ENCODE data around the gene PHLDB1.

PHLDB1 gene

DNA sequence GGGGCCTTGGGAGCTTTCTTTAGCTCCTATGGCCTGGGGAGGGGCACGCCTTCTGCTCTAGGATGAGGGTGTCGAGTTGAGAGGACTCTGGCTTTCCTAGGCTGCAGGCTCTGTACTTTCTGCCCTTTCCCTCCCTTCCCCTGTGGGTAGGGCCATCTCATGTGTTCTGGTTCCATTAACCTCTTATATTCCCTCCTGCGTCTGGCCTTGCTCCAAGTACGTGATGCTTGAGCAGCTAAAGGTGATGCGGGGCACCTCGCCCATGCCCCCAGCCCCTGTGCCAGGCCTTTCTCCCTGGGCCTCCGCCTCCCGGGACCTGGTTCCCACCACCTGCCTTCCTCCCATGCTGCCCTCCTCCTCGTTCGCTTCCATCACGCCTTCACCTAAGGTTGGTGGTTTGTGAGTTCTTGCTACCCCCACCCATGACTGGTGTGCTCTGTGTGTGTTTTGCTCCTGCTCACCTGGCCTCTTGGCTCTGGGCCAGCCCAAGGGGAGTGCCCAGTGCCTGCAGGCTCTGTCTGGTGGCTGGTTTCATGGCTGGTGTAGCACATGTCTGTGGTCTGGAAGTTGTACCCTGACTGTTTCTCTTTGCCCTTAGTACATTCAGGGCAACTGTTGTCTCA lies 34.1 kb downstream of the PHLDB1 start:
- peak; percentile 40 for DNase-seq

DNA sequence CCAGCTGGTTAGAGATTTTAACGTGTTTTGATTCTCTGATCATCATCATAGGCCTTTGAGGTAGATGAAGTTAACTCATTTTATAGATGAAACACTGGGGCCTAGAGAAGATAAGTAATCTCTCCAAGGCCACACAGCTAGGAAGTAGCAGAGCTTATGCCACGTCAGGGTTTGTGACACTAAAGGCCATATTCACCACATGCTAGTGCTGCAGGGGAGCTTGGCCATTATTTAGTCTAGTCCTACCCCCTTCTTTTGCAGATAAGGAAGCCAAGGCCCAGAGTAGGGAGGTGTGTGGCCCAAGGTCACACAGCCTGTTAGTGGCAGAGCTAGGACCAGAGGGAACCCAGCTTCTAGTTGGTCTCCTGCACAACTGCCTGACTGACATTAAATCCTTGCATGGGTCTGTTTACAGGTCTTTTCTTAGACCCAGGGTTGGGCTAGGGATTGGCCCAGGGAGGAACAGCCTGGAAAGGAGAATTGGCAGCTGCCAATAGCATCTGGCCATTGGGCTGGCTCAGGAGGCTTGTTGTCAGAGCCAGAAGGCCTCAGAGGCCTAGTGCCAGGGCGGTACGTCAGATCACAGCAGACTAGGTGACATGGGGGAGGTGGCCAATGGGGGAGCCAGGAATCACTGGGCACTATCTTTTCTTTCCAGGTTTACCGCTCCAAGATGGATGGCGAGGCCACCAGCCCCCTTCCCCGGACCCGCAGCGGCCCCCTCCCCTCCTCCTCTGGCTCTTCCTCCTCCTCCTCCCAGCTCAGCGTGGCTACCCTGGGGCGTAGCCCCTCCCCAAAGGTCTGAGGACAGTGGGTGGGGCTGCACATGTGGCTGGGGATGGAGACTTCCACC lies 36.0 kb downstream of the PHLDB1 start:
- no peak for DNase-seq

DNA sequence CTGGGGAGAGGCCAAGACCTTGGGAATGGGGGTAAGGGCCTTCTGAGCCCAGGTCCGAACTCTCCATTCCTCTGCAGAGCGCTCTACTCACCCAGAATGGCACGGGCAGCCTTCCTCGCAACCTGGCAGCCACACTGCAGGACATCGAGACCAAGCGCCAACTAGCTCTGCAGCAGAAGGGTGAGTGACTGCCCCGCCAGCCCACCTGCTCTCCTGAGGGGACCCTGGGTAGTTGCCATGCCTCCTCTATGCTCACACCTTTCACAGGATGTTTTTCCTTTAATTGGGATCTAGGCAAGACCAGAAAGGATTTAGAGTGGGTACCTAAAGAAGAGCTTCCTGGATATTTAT lies 36.6 kb downstream of the PHLDB1 start:
- no peak for DNase-seq

DNA sequence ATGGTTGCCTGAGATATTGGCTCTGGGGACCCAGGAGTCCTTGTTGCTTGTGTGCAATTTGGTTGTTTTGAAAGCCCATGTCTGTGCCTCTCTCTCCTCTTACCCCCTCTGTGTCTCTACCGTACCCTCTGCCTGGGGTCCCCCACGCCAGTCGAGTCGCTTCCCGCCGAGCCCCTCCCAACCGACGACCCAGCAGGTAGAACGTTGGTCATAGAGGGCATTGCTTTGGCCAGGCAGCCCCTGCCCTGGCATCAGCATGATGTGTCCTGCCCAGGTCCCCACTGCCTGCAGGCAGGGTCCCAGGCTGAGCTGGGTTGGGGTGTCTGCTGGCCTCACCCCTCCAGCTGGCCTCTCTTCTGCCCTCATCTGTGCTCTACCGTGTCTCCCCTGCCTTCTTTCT lies 37.1 kb downstream of the PHLDB1 start:
- no peak for DNase-seq

DNA sequence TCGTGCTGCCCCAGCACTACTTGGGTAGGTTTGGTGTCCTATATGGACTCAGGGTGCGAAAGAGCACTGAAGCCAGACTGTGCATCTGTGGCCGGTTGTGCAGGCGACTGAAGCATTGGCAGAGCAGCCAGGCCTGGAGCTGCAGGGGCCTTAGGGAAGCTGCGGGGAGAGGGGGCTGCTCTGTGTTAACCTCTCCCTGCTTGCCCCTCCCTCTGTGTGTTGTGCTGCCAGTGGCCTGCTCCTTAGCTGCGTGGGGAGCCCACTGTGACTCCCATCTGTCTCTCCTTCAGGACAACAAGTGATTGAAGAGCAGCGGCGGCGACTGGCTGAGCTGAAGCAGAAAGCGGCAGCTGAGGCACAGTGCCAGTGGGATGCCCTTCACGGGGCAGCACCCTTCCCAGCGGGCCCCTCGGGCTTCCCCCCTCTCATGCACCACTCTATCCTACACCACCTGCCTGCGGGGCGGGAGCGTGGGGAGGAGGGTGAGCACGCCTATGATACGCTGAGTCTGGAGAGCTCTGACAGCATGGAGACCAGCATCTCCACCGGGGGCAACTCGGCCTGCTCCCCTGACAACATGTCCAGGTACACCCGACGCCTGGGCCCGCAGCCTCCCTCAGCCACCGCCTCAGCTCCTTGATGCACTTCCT lies 37.8 kb downstream of the PHLDB1 start:
- DNase-seq: no peak

DNA sequence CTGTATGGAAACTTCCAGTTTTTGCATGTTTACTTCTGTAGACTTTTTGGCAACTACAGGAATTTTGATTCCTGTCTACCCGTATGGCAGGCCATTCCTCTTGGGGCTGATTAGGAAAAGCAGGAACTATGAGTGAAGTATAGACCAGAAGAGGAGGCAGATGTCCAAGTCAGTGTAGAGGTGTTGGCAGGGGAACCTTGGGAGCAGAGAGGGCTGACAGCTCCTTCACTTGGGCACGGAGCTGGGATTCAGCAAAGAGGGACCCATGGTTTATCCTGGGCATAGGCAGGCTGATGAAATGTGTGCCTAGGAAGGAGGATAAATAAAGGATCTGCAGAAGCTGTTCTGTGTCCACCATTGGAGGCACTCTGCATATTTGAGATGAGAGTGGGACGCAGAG lies 39.0 kb downstream of the PHLDB1 start:
- no peak for DNase-seq

DNA sequence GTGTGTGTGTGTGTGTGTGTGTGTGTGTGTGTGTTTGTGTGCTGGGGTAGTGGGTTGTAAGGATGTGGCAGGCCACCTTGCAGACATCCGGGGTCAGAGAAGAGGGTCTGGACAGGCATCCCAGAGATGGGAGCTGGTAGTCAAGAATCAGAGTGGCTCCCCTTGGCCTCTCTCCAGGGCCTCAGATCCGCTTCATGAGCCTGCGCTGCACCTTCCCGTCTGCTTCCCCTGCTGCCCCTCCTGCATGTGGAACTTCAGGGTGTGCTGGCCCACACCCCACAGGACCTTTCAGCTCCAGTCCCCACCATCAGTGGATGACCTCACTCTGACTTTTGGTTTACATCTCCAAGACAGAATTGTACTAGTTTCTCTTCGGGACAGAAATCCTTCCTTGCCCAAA lies 40.9 kb downstream of the PHLDB1 start:
- no peak for DNase-seq

DNA sequence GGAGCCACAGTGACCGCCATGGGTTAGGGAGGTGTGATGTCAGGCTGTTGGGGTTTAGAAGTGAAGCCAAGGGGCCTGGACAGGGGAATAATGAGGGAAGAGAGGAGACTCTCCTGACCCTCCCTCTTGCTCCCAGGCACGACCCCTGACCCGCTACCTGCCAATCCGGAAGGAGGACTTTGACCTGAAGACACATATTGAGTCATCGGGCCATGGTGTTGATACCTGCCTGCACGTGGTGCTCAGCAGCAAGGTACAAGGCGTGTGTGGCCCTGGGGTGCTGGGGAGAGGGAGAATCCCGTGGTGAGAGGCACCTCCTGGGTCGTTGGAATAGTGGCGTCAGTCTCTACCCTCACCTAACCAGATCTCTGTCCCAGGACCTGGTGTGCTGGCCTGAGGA lies 42.5 kb downstream of the PHLDB1 start:
- no peak for DNase-seq

DNA sequence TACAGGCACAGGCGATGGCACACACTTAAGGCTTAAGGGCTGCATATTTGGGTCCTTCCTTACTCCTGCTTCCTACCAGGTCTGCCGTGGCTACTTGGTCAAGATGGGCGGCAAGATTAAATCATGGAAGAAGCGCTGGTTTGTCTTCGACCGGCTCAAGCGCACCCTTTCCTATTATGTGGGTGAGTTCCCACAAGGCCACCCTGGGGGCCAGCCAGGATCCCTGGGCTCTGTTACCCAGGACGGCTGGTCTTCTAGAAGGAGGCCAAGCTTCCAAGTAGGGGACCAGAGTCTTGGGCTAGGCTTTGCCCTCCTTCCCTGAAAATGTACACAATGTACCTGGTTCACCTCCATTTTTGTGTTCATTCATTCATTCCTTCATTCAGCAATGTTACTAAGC lies 43.0 kb downstream of the PHLDB1 start:
- no peak for DNase-seq

DNA sequence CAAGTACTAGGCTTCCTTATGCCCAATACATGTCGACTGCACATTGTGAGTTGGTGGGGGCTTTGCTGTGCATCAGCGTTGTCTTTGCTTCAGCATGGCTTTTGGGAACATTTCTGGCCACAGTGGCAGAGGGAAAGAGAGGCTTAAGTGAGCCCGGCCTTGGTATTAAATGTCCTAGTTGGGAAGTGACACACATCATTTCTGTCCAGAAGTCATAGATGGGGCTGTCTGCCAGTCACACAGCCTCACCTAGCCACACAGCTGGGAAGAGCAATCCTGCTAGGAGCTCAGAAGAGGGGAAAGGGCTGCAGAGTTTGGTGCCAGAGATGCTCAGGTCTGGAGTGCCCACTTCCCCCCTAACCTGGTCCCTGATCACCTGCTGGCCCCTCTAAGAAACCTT lies 44.4 kb downstream of the PHLDB1 start:
- no peak for DNase-seq

DNA sequence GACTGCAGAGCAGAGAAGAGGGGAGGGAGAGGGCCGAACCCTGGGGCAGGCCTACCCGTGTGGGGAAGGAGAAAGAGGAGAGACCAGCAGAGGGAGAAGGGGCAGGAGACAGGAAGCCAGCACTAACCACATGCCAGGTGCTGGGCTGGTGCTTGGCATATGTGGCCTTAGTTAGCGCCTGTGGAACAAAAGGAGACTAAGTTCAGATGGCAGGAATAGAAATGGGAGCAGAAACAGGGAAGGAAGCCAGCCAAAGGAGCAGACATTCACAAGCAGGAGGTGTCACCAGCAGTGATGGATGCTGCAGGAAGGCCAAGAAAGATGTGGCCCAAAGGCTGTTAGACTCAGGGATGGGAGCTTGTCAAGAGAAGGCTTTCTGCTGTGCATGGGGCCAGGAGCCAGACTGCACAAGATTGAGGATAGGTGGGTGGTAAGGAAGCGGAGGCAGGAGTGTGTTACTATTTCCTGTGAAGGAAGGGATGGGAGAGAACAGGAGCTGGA lies 45.3 kb downstream of the PHLDB1 start:
- no peak for DNase-seq

DNA sequence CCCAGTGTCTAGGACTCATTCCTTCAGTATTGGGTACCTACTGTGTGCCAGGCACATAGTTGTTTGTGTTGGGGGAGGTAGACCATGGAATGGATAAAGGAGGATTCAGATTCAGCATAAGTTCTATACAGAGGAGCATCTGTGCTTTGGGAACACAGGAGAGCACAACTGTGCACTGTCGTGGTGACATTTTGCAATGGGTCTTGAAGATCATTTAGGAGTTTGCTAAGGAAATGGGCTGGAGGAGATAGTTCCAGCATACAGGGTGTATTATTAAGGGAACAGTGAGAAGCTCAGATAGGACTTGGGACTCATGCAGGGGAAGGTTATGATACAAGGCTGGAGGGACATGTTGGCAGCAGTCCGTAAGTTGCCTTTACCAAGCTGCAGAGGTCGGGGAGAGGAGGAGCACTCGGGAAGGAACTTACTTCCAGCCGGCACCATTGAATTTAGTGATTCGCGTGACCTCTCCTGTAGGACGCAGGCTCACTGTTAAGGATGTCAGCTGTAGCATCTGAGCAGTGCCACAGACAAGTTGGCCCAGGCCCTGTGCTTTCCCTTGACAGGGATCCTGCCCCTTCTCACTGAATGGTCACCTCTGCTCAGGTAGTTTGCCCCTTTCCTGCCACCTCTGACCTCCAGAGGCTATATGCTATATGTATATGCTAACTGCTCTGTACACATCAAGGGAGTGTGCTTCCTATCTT lies 46.4 kb downstream of the PHLDB1 start:
- no peak for DNase-seq

DNA sequence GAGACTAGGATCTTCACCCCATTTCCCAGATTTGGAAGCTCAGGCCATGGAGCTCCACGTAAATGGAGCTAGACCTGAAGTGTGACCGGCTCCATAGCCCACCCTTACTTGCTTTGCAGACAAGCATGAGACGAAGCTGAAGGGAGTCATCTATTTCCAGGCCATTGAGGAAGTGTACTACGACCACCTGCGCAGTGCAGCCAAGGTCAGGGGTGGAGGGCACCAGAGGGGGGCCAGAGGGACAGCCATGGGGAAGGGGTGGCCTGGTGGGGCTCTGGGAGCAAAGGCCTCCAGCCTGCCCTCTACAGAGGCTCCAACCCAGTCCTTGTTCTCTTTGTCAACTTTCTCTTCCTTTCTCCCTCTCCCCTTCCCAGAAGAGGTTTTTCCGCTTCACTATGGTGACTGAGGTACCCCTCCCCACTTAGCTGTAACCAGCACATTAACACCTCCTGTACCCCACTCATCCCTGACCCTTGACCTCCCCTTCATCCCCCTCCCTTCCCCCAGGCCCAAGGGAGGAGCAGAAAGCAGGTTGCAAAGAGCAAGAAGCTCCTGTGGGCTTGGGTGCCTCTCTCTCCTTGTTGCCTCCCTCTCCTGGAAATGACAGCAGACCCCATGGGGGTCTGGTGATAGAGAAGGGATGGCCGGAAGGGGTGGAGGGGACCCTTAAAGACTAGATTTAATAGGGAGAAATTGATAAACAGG lies 48.2 kb downstream of the PHLDB1 start:
- DNase-seq: no peak

DNA sequence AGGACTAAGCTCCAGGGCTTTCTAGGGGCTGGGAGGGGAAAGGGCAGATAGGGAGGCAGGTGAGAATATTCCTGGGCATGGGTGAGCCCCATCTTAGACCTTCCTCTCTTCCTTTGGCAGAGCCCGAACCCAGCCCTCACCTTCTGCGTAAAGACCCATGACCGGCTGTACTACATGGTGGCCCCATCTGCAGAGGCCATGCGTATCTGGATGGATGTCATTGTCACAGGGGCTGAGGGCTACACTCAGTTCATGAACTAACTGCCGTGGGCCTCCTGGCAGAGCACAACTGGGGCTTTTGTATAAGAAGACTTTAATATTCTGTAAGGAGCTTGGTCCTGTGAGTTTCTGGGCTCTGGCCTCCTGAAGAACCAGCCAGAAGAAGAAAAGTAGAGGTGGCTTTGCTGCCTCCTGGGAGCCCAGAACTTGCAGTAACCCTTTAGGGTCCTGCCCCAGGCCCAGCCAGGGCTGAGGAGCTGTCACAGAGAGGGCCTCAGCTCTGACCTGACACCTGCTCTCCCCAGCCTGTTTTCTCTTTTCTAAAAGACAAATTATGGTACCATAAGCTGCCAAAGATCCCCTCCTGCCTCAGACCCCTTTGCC lies 49.2 kb downstream of the PHLDB1 start:
- no peak for DNase-seq

DNA sequence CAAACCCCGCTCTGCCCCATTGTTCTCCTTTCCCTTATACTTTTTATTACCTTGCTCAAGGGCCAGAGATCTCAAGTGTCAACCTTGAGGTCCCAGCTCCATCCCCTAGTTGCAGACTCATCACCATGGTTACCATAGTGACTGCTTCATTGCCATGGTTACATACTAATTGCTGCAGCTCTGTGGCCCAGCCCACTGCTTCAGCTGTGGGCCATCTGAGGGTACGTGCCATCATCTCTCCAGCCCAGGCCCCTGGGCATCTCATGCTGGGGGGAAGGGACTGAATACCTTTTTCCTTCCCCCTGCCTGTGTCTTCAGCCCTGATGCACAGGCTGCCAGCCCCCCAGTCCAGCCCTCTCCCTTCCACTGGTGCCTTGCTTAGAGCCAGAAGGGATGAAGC lies 49.8 kb downstream of the PHLDB1 start:
- DNase-seq: no peak

DNA sequence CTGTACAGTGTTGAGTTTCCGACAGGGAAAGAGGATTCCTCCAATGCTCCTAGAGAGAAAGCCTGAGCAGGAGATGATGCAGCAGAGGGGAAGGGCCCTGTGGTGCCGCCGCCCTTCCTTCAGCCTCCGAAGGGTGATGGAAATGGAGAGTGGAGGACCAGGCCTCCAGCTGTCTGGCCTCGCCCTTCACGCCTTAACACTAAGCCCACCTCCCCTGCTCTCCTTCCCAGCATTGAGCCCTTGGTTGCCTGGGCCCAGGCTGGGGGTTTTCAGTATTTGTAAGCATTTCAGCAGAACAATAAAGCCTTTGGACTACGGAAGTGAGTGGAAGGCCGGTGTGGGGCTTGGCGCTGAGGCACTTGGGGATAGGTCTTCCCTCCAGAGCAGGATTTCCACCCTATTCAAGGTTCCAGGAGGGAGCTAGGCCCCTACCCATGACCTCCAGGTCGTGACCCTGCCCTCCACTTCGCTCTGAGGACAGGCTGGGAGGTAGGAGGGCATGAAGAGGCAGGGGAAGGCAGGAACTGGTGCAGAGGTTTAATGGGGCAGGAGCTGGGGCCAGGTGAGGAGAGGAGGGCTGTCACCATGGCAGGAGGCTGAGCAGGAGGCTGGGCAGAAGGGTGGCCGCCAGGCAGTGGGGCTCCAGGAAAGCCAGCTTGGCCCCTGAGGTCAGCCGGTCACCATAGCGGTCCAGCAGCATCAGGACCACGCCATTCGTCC lies 50.5 kb downstream of the PHLDB1 start:
- DNase-seq: no peak

DNA sequence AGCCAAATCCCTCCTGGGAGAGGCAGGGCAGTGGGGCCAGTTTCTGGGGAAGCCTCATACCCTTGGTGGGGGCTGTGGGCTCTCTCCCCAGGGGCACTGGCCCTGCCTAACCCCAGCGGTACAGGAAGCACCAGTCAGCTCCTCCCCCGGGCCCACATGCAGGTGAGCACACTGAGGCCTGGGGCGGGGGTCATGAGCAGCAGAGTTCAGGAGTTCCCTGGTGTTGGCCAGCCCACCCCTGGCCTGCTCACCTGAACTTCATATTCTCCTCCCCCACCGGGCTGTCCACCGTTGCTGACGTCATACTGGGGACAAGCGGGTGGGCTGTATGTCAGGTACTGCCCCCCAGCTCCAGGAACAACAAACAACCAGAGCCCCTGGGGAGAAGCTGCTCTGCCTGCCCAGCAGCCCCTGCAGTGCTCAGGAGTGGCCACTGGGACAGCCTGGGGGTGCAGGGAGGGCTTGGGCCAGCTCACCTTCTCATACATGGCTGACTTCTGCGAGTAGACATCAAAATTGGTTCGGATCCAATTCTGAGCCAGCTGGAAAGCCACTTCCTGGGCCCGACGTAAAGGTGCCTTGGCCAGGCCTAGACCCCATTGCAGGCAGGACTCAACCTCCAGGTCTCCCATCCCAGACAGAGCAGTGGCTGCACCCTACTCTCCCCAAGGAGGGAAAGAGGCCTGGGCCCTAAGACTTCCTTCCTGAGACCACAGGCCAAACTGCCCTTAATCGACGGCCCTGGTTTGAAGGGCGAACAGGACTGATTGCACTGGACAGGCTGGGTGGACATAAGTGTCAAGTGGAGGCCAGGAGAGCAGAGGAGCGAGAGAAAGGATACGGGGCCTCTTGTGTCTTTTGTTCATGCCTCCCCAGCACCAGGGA lies 51.3 kb downstream of the PHLDB1 start:
- no peak for DNase-seq

DNA sequence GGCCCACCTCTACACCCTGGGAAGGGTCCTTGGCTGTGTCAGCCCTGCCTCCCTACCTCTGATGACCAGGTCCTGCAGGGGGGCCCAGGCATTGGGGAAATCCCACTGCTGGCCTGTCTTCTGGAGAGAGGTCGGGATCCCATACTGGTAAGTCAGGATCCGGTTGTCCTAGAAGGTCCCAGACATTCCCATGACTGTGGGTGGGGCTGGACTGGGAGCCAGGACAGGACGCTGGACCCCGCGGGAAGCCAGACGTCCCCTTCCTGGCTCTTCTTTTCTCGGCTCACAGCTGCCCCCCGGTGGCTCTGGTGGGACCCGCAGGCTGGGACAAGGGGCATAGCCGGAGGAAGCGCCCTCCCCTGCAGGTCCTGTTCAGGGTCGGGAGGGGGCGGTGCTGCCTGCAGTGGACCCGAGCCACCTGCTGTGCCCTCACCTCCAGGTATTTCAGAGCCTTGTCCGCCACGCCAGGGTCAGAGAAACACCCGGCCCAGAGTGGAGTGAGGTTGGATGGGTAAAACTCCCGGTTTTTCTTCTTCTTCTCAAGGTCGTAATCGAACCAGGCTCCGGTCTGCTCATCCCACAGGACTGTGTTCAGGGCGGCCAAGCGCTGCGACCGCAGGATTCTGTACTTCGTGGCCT lies 52.0 kb downstream of the PHLDB1 start:
- DNase-seq: peak; percentile 83

DNA sequence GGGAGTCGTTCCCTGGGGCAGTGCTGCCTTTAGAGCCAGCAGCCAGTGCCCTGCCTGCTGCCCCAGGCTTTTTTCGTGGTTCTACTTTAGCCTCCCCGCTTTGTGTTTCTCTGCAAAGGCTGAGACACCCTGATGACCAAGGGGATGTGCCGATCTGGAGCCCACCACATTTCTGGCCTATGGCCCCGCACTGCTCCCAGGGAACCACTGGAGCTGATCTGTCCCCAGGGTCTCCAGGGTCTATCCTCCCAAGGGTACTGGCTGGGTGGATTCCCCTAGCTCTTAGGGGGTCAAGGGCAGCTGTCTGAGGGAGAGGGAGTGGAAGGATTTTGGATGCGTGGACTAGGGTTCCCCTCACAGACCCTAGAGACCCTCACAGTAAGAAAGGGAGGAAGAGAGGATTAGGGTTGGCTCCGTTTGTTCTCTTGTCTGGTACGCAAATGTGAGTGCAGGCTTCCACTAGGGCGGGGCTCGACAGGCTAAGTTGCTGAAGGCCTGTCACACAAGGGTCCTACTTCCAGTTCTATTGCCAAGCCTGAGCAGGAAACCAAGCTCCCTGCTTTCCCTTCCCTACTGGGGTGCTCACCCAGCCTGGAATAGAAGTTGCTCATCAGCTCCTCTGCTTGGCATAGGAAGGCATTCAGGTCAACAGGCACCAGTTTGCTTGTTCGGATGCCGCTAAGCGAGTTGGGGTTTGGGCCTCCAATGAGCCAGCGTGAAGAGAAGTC lies 52.7 kb downstream of the PHLDB1 start:
- no peak for DNase-seq

All from NCI-H1436 (cell line).